Vagina (tissue), 2 donors: ENCODE results near the gene DTD1. TPM values are rescaled to one million over a fixed set of nuclear protein-coding genes. Genes with fewer than 3 reads are reported as not detected.

Experiments
- DNase-seq, 2 donors: peaks; one replicate each; pipeline ENCODE4 v3.0.0-alpha.2; 2017; ENCODE audit errors: extremely low spot score in 2 of 2
- H3K27ac ChIP-seq: fragments of 200-600 bp; sonication (generic); one replicate; pipeline ENCODE4 v1.5.1; 2019
- H3K27me3 ChIP-seq: fragments of 200-600 bp; sonication (generic); one replicate; pipeline ENCODE4 v1.5.1; 2019
- H3K36me3 ChIP-seq, 2 donors: fragments of 200-600 bp; sonication (generic); one replicate each; pipeline ENCODE4 v1.5.1; 2017 to 2019
- H3K4me1 ChIP-seq: fragments of 200-600 bp; sonication (generic); one replicate; pipeline ENCODE4 v1.5.1; 2019
- H3K4me3 ChIP-seq, 2 donors: fragments of 200-600 bp; sonication (generic); 1 replicate in 1 of 2; 2 replicates in 1 of 2; pipeline ENCODE4 v1.5.1; 2016 to 2019
- H3K9me3 ChIP-seq: fragments of 200-600 bp; sonication (generic); one replicate; pipeline ENCODE4 v1.5.1; 2019
- POLR2A ChIP-seq, 2 donors: fragments of 450-650 bp; IDR thresholded peaks; one replicate each; pipeline ENCODE4 v1.6.1; 2017; ENCODE audit warnings: antibody characterized with exemption in 2 of 2, mild to moderate bottlenecking in 2 of 2, moderate library complexity in 2 of 2
- POLR2AphosphoS5 ChIP-seq, 2 donors: sonication (generic); formaldehyde crosslinking; IDR thresholded peaks; one replicate each; pipeline ENCODE4 v1.9.0; 2017; ENCODE audit warnings: antibody characterized with exemption in 2 of 2, mild to moderate bottlenecking in 2 of 2, low read depth in 1 of 2; ENCODE audit not compliant: insufficient read depth in 1 of 2
- intact Hi-C: fragments of 100-400 bp; cut with DNase I; formaldehyde crosslinking; loops from one replicate; pipeline ENCODE4 v1.15.1; 2023
- total RNA-seq: library from RNA; depleted of rRNA; stranded (reverse); fragments of >200 nt; gene quantifications from one replicate; pipeline ENCODE4 v1.2.3, GENCODE V29; 2016
- TF ChIP-seq, protein P1 (sequence below), 3 experiments: fragments of 450-650 bp in 2 of 3; fragments of 200-600 bp in 1 of 3; sonication (generic) in 1 of 3; IDR thresholded peaks; one replicate each; pipeline ENCODE4 v1.5.1; 2017 to 2019; ENCODE audit warnings: antibody characterized with exemption in 3 of 3, mild to moderate bottlenecking in 2 of 3, moderate library complexity in 2 of 3

Gene DTD1
- total RNA-seq, 1 donor from 2014 or later = 24.1 TPM

DNA sequence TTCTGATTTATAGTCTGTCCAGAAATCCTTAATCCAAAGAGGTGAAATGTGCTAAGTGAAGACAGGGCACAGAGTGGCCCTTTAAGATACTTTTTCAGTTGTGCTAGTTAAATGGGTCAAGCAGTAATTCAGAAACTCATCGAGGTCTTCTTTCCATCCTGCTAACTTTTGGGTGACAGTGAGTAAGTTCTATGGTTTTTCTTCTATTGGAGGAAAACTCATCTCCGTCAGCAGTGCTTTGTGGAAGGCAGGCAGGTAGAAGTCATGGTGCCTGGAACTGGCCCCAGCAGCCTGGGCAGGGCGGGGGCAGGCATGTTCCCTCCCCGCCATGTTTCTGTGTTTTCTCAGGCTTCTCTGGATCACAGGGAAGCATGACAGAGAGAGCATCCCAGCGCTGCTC lies 159.2 kb downstream of the DTD1 start:
- H3K4me1 ChIP-seq = no peaks in the 10 kb centered on the region
- no peak overlapping the region for H3K27ac ChIP-seq
- DNase-seq = no peak
- no peak for TF ChIP-seq POLR2A (IDR thresholded peaks at IDR 0.05)
- TF ChIP-seq, protein P1, sequence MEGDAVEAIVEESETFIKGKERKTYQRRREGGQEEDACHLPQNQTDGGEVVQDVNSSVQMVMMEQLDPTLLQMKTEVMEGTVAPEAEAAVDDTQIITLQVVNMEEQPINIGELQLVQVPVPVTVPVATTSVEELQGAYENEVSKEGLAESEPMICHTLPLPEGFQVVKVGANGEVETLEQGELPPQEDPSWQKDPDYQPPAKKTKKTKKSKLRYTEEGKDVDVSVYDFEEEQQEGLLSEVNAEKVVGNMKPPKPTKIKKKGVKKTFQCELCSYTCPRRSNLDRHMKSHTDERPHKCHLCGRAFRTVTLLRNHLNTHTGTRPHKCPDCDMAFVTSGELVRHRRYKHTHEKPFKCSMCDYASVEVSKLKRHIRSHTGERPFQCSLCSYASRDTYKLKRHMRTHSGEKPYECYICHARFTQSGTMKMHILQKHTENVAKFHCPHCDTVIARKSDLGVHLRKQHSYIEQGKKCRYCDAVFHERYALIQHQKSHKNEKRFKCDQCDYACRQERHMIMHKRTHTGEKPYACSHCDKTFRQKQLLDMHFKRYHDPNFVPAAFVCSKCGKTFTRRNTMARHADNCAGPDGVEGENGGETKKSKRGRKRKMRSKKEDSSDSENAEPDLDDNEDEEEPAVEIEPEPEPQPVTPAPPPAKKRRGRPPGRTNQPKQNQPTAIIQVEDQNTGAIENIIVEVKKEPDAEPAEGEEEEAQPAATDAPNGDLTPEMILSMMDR (IDR thresholded peaks at IDR 0.05) = no peak
- TF ChIP-seq POLR2AphosphoS5 (IDR thresholded peaks at IDR 0.05; ENCODE audit: insufficient read depth in 1 of 2, low read depth in 1 of 2) = no peak
- H3K4me3 ChIP-seq = no peak overlapping the region
- intact Hi-C loops = no loop called here
- no peaks in the 10 kb centered on the region for H3K27me3 ChIP-seq
- H3K36me3 ChIP-seq = peaks cover 0 to 10% of the 10 kb centered on the region in 2 donors
- no peaks in the 10 kb centered on the region for H3K9me3 ChIP-seq

- Histone ChIP-seq H3K27ac (no peak overlapping the region), H3K36me3 (peaks cover 0 to 10% of the 10 kb centered on the region in 2 donors), H3K27me3 (no peaks in the 10 kb centered on the region), H3K9me3 (no peaks in the 10 kb centered on the region), H3K4me3 (no peak overlapping the region), H3K4me1 (no peaks in the 10 kb centered on the region)
- TF ChIP-seq, protein P1 (IDR thresholded peaks at IDR 0.05) = no peak
- TF ChIP-seq POLR2A (IDR thresholded peaks at IDR 0.05) (no peak), POLR2AphosphoS5 (IDR thresholded peaks at IDR 0.05; ENCODE audit: insufficient read depth in 1 of 2, low read depth in 1 of 2) (no peak)
- DNase-seq = no peak
- intact Hi-C loops = no loop called here
Measured at GRCh38 chr20:18748987-18749386, 161.1 kb downstream of the DTD1 start.

- Histone ChIP-seq H3K27me3 (no peaks in the 10 kb centered on the region), H3K4me3 (no peak overlapping the region), H3K4me1 (no peaks in the 10 kb centered on the region), H3K36me3 (peaks cover 0 to 10% of the 10 kb centered on the region in 2 donors), H3K27ac (no peak overlapping the region), H3K9me3 (no peaks in the 10 kb centered on the region)
- no peak for TF ChIP-seq POLR2A (IDR thresholded peaks at IDR 0.05)
- no peak for TF ChIP-seq POLR2AphosphoS5 (IDR thresholded peaks at IDR 0.05; ENCODE audit: insufficient read depth in 1 of 2, low read depth in 1 of 2)
- TF ChIP-seq, protein P1 (IDR thresholded peaks at IDR 0.05) = no peak
- intact Hi-C loops = no loop called here
- DNase-seq = no peak
Measured at GRCh38 chr20:18749528-18749927, 161.7 kb downstream of the DTD1 start.

- no peak for DNase-seq
- intact Hi-C loops = no loop called here
- TF ChIP-seq POLR2AphosphoS5 (IDR thresholded peaks at IDR 0.05; ENCODE audit: insufficient read depth in 1 of 2, low read depth in 1 of 2) (no peak), POLR2A (IDR thresholded peaks at IDR 0.05) (no peak)
- TF ChIP-seq, protein P1 (IDR thresholded peaks at IDR 0.05) = no peak
- no peaks in the 10 kb centered on the region for H3K27me3 ChIP-seq
- no peaks in the 10 kb centered on the region for H3K9me3 ChIP-seq
- H3K36me3 ChIP-seq = no peaks in the 10 kb centered on the region
- H3K4me3 ChIP-seq = no peak overlapping the region
- no peak overlapping the region for H3K27ac ChIP-seq
- H3K4me1 ChIP-seq = no peaks in the 10 kb centered on the region
Measured at GRCh38 chr20:18750735-18751134, 162.9 kb downstream of the DTD1 start.

DNA sequence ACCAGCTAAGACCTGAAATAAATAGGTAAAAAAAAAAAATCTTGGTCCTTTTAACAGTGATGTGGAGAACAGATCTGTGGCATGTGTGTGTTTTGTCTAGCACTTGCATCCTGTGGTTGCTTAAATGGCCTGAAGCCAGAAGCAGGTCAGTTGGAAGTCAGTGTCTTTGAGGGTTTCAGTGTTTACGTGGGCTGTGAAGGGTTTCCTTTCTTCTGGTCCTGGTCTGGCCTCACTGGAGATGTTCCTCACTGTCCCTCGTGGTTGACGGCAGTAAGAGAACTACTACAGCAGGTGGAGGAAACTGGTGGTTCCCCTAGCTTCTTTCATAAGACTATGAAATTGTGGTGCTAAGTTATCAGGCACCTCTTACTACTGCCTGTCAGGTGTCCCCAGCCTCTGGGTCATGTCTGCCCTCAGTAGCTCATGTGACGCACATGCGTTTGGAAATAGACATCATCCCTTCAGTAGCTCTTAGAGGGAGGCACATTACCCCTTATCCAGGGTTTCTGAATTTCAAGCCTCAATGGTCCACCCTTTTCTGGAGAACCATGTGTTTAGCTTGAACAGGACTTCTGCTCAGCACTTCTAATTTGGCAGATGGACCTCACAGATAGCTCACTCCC lies 166.3 kb downstream of the DTD1 start:
- no peak overlapping the region for H3K4me3 ChIP-seq
- no peaks in the 10 kb centered on the region for H3K27me3 ChIP-seq
- H3K36me3 ChIP-seq = no peaks in the 10 kb centered on the region
- intact Hi-C loops = no loop called here
- H3K27ac ChIP-seq = no peak overlapping the region
- no peak for DNase-seq
- no peaks in the 10 kb centered on the region for H3K9me3 ChIP-seq
- no peak for TF ChIP-seq POLR2AphosphoS5 (IDR thresholded peaks at IDR 0.05; ENCODE audit: insufficient read depth in 1 of 2, low read depth in 1 of 2)
- no peak for TF ChIP-seq POLR2A (IDR thresholded peaks at IDR 0.05)
- TF ChIP-seq, protein P1 (IDR thresholded peaks at IDR 0.05) = no peak
- no peaks in the 10 kb centered on the region for H3K4me1 ChIP-seq
